ENCODE measurements around the gene KIAA1958. TPM values are rescaled to one million over a fixed set of nuclear protein-coding genes. Genes with fewer than 3 reads are reported as not detected.
A peak's percentile ranks its signal among the peaks of the same experiment; 100 is the strongest.
"Not testable (repeated sequence)": the region's sequence is repeated elsewhere in the genome, so short reads cannot be mapped to it uniquely, and the experiment has no call there.

KIAA1958 gene
- polyA plus RNA-seq, 6 donors from 2014 or later, result 2.0 to 5.3 (median 2.7) TPM; not detected in 1

- ATAC-seq (ENCODE audit: low read depth in 2 of 2), result no peak
Observed at GRCh38 chr9:112495614-112496013, 9.0 kb downstream of the KIAA1958 start.

GRCh38 chr9:112496074-112496722 is 9.6 kb downstream of the KIAA1958 start:
- ATAC-seq (ENCODE audit: low read depth in 2 of 2), result no peak
- H3K36me3 Mint-ChIP-seq, result peaks cover 16 to 32% of the 10 kb centered on the region in 2 donors
- no peaks in the 10 kb centered on the region for H3K27me3 Mint-ChIP-seq
- H3K4me3 Mint-ChIP-seq, result no peak overlapping the region
- H3K4me1 Mint-ChIP-seq, result peaks cover 0 to 9% (median 8%) of the 10 kb centered on the region in 3 donors
- no peak for DNase-seq
- H3K27ac Mint-ChIP-seq, result no peak overlapping the region
- H3K9me3 Mint-ChIP-seq, result peaks cover 5 to 32% (median 19%) of the 10 kb centered on the region in 7 donors

More at GRCh38 chr9:112495614-112496013, 9.0 kb downstream of the KIAA1958 start:
- Mint-ChIP-seq H3K27ac (peak overlapping the region in 1 of 6 donors; percentile 64), H3K36me3 (peaks cover 16 to 32% of the 10 kb centered on the region in 2 donors), H3K27me3 (no peaks in the 10 kb centered on the region), H3K4me1 (peaks cover 0 to 9% (median 7%) of the 10 kb centered on the region in 3 donors), H3K4me3 (no peak overlapping the region), H3K9me3 (peaks cover 5 to 32% (median 19%) of the 10 kb centered on the region in 7 donors)
- no peak for DNase-seq

DNA sequence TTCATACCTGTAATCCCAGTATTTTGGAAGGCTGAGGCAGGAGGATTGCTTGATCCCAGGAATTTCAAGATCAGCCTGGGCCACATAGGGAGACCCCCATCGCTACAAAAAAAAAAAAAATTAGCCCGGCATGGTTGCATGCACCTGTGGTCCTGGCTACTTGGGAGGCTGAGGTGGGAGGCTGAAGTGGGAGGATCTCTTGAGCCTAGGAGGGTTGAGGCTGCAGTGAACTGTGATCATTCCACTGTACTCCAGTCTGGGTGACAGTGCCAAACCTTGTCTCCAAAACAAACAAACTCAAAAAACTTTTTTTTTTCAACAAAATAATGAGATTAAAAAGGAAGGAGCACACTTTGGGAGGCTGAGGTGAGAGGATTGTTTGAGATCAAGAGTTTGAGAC is 14.2 kb downstream of the KIAA1958 start:
- Mint-ChIP-seq H3K9me3 (peaks cover 0 to 3% (median 0%) of the 10 kb centered on the region in 7 donors), H3K27me3 (no peaks in the 10 kb centered on the region), H3K4me1 (peaks cover 0 to 6% (median 0%) of the 10 kb centered on the region in 3 donors), H3K27ac (peak overlapping the region in 2 of 6 donors; percentile 13 to 60), H3K36me3 (peaks cover under 1 to 1% of the 10 kb centered on the region in 2 donors), H3K4me3 (no peak overlapping the region)
- DNase-seq (no peak), ATAC-seq (ENCODE audit: low read depth in 2 of 2) (no peak)

DNA sequence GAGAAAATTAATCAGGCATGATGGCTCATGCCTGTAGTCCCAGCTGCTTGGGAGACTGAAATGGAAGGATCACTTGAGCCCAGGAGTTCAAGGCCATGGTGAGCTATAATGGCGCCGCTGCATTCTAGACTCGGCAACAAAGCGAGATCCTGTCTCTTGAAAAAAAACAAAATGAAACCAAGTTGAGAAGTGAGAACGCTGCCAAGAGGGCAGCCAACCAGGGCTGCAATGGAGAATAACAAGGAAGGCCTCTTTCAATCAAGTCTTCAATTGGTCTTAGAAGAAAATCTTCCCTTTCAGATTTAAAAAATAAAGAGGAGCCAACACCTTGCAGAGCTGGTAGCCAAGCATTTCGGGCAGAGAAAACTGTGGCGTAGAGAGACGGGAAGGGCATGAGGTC is 14.7 kb downstream of the KIAA1958 start:
- H3K4me3 Mint-ChIP-seq, result no peak overlapping the region
- H3K36me3 Mint-ChIP-seq, result no peaks in the 10 kb centered on the region
- H3K27ac Mint-ChIP-seq, result no peak overlapping the region
- DNase-seq (no peak), ATAC-seq (ENCODE audit: low read depth in 2 of 2) (no peak)
- H3K27me3 Mint-ChIP-seq, result no peaks in the 10 kb centered on the region
- H3K9me3 Mint-ChIP-seq, result no peaks in the 10 kb centered on the region
- H3K4me1 Mint-ChIP-seq, result peaks cover 0 to 6% (median 0%) of the 10 kb centered on the region in 3 donors

GRCh38 chr9:112502175-112502946 is 15.7 kb downstream of the KIAA1958 start:
- H3K4me3 Mint-ChIP-seq, result no peak overlapping the region
- H3K27ac Mint-ChIP-seq, result peak overlapping the region in 1 of 6 donors; percentile 2
- H3K36me3 Mint-ChIP-seq, result no peaks in the 10 kb centered on the region
- ATAC-seq (ENCODE audit: low read depth in 2 of 2), result no peak
- H3K4me1 Mint-ChIP-seq, result peaks cover 0 to 6% (median 0%) of the 10 kb centered on the region in 3 donors
- no peak for DNase-seq
- no peaks in the 10 kb centered on the region for H3K27me3 Mint-ChIP-seq
- no peaks in the 10 kb centered on the region for H3K9me3 Mint-ChIP-seq

DNA sequence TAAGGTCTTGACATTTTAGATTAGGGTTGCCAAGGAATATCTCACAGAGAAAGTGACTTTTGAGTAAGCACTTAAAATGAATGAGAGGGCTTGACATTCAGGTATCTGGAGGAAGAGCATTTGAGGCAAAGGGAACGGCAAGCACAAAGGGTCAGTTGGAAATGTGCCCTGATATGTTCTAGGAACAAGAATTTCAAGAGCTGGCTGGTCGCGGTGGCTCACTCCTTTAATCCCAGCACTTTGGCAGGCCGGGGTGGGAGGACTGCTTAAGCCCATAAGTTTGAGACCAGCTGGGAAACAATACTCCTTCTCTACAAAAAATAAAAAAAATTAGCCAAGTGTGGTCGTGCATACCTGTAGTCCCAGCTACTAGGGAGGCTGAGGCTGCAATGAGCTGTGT is 16.5 kb downstream of the KIAA1958 start:
- Mint-ChIP-seq H3K36me3 (no peaks in the 10 kb centered on the region), H3K4me3 (no peak overlapping the region), H3K9me3 (no peaks in the 10 kb centered on the region)

DNA sequence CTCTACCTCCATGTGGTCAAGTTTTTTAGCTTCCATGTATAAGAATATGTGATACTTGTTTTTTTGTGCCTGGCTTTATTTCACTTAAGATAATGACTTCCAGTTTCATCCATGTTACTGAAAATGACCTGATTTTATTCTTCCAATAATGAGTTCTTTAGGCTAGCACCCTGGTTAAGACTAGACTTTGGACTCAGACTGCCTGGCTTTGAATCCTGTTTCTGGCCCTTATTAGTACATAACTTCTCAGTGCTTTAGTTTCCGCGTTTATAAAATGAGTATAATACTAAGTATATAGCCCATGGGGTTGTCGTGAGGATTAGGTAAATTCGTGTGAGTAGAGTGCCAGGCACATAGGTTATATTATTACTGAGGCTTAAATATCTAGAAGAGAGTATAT is 18.5 kb downstream of the KIAA1958 start:
- H3K27ac Mint-ChIP-seq, result no peak overlapping the region
- peaks cover 0 to 6% (median 0%) of the 10 kb centered on the region in 3 donors for H3K4me1 Mint-ChIP-seq
- H3K9me3 Mint-ChIP-seq, result no peaks in the 10 kb centered on the region
- DNase-seq, result no peak
- no peak overlapping the region for H3K4me3 Mint-ChIP-seq
- H3K36me3 Mint-ChIP-seq, result no peaks in the 10 kb centered on the region
- ATAC-seq (ENCODE audit: low read depth in 2 of 2), result no peak
- H3K27me3 Mint-ChIP-seq, result no peaks in the 10 kb centered on the region

More for the DNA sequence above, 16.5 kb downstream of the KIAA1958 start:
- Mint-ChIP-seq H3K27ac (peak overlapping the region in 2 of 6 donors; percentile 2 to 43), H3K27me3 (no peaks in the 10 kb centered on the region), H3K4me1 (peaks cover 0 to 6% (median 0%) of the 10 kb centered on the region in 3 donors)
- ATAC-seq (ENCODE audit: low read depth in 2 of 2), result no peak
- no peak for DNase-seq

DNA sequence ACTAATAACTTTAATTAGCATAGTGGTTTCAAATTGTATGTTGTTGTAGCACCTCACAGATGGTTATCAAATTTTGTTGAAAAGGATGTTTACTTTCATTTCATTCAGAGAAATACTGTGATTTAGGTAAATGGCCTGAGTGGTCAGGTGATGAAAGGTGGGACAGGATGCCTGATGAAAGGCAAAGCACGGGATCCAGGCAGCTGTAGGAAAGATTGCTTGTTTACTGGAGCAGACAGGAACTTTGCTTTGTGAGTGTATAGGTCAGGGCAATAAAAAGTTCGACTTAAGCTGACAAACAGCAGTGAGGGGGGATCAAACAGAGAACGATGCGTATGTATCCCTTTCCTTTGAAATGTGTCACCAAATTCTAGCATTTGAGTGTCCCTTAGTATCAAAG is 19.0 kb downstream of the KIAA1958 start:
- no peaks in the 10 kb centered on the region for H3K36me3 Mint-ChIP-seq
- peak overlapping the region in 2 of 6 donors; percentile 47 to 75 for H3K27ac Mint-ChIP-seq

DNA sequence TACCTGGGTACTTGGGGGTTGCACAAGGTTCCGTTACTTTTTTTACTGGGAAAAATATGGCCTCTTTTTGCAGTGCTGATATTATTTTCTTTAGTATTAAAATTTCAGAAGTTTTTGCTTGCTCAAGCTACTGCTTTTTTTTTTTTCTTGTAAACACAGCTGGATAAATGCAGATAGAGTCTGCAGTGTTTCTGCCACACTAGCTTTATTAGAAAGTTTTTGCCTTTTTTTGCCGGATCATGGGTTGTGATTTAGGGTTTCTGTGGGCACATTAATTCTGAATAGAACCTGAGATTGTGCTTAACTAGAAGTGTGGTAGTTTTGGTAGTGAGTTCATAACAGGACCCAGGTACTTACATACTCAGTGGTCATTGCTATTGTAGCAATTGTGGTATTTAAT is 19.9 kb downstream of the KIAA1958 start:
- no peak overlapping the region for H3K4me3 Mint-ChIP-seq
- H3K36me3 Mint-ChIP-seq, result no peaks in the 10 kb centered on the region
- no peak for ATAC-seq (ENCODE audit: low read depth in 2 of 2)
- peaks cover 0 to 1% (median 0%) of the 10 kb centered on the region in 3 donors for H3K4me1 Mint-ChIP-seq
- no peaks in the 10 kb centered on the region for H3K9me3 Mint-ChIP-seq
- no peaks in the 10 kb centered on the region for H3K27me3 Mint-ChIP-seq
- DNase-seq, result no peak
- H3K27ac Mint-ChIP-seq, result no peak overlapping the region

More for the DNA sequence above, 19.0 kb downstream of the KIAA1958 start:
- no peak overlapping the region for H3K4me3 Mint-ChIP-seq
- ATAC-seq (ENCODE audit: low read depth in 2 of 2), result no peak
- no peak for DNase-seq
- H3K9me3 Mint-ChIP-seq, result no peaks in the 10 kb centered on the region
- H3K4me1 Mint-ChIP-seq, result peaks cover 0 to 6% (median 0%) of the 10 kb centered on the region in 3 donors
- no peaks in the 10 kb centered on the region for H3K27me3 Mint-ChIP-seq

DNA sequence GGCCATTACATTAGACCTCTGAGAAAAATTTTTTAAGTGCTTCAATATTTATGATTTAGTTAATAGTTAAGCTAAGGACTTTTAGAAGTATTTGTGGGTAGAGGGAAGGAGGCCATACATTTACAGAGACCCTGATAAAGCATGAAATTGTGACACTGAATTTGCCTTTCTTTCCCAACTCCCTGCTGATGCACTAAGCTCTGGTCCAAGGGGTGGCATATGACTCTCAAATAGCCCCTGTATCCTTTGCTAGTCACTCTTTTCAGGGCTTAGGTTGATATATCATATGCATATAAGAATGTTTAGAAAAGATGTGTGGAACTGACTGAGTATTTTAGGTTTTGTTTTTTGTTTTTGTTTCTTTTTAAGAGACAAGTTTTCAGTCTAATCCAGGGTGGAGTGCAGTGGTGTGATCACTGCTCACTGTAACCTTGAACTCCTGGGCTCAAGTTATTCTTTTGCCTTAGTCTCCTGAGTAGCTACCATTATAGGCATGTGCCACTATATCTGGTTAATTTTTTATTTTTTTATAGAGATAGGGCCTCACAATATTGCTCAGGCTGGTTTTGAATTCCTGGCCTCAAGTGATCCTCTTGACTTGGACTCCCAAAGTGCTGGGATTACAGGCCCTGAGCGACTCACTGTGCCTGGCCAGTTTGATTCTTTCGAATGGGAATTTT is 20.5 kb downstream of the KIAA1958 start:
- DNase-seq (no peak), ATAC-seq (ENCODE audit: low read depth in 2 of 2) (no peak)
- Mint-ChIP-seq H3K27ac (peak overlapping the region in 1 of 6 donors; percentile 36), H3K9me3 (no peaks in the 10 kb centered on the region), H3K27me3 (no peaks in the 10 kb centered on the region), H3K36me3 (no peaks in the 10 kb centered on the region), H3K4me1 (no peaks in the 10 kb centered on the region), H3K4me3 (no peak overlapping the region)

DNA sequence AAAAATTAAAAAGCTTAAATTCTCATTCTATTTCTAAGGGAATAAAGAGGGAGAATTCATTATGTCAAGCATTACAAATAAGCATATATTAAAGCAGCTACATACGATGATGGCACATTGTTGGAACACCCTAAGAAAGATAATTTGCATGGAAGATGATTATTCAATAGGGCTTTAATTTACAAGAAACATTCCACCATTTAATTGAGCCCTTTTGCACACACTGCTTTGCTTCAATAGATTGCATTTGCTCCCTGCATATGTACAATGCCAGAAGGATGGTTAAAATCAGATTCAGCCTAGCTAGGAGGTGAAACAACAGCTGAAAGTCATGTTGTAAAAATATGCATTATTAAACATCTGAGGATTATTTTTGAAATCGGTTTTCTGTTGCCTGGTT is 21.8 kb downstream of the KIAA1958 start:
- Mint-ChIP-seq H3K9me3 (no peaks in the 10 kb centered on the region), H3K27ac (no peak overlapping the region), H3K4me1 (no peaks in the 10 kb centered on the region), H3K36me3 (no peaks in the 10 kb centered on the region), H3K27me3 (no peaks in the 10 kb centered on the region), H3K4me3 (no peak overlapping the region)
- ATAC-seq (ENCODE audit: low read depth in 2 of 2) (no peak), DNase-seq (no peak)

GRCh38 chr9:112512377-112512776 is 25.8 kb downstream of the KIAA1958 start:
- not testable (repeated sequence) for H3K9me3 Mint-ChIP-seq; H3K27me3 Mint-ChIP-seq; H3K4me3 Mint-ChIP-seq; H3K36me3 Mint-ChIP-seq; ATAC-seq (ENCODE audit: low read depth in 2 of 2); H3K4me1 Mint-ChIP-seq; DNase-seq
- H3K27ac Mint-ChIP-seq, result peak overlapping the region in 1 of 6 donors; percentile 24

DNA sequence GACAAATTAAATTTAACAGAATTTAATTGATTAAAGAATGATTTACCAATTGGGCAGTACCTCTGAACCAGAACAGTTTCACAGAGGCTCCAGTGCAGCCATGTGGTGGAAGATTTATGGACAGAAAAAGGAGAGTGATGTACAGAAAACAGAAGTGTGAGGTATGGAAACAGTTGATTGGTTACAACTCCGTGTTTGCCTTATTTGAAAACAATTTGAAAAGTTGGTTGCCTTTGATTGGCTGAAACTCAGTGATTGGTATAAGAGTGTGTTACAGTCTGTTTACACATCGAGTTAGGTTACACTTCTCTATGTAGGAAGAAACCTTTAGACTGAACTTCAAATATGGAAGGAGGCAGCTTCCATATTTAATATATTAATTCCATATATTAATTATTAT is 30.1 kb downstream of the KIAA1958 start:
- no peak overlapping the region for H3K27ac Mint-ChIP-seq
- H3K4me3 Mint-ChIP-seq, result no peak overlapping the region
- no peaks in the 10 kb centered on the region for H3K9me3 Mint-ChIP-seq
- H3K27me3 Mint-ChIP-seq, result no peaks in the 10 kb centered on the region
- no peaks in the 10 kb centered on the region for H3K36me3 Mint-ChIP-seq
- H3K4me1 Mint-ChIP-seq, result peaks cover 3 to 13% (median 6%) of the 10 kb centered on the region in 3 donors
- DNase-seq (no peak), ATAC-seq (ENCODE audit: low read depth in 2 of 2) (no peak)
